ENCODE measurements around the gene WWOX. TPM values are rescaled to one million over a fixed set of nuclear protein-coding genes. Genes with fewer than 3 reads are reported as not detected.

WWOX gene
- total RNA-seq, 1 donor from 2014 or later: 28.2 TPM

DNA sequence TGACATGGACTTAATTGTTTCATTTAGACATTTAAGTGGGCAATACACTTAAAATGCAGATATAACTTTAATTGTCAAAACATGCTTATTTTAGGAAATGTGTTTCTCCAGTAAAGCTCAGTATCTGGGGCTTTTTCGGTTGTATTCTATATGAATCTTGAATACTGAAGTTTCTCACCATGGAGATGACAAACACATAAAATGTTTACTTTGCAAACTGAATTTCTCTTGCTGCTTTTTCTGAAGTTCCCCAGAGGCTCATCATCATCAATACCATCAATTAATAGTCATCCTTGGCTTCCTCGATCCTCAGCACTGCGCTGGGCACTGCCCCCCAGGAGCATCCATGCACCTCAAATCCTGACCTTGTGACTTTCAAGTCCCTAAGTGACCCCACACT lies 227.3 kb downstream of the WWOX start:
- Mint-ChIP-seq H3K4me1 (ENCODE audit: unreplicated experiment) (peaks cover 41% of the 10 kb centered on the region), H3K27ac (no peak overlapping the region), H3K9me3 (no peaks in the 10 kb centered on the region)

DNA sequence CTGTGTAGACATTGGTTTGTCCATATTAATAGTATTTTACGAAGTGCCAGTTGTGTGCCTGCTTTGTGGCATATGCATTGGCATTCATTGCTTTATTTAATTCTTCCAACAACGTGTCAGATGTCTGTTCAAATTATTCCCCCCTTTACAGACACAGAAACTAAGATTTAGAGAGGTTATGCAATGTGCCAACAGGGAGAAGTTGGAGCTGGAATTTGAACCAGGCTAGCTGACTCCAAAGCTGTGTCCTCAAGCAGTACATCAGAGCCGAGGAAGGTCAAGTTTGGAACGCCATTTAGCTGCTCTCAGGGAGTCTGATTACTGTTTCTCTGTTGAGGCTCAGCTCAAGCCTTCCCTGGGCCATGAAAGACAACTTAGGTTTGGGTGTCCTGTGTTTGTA lies 232.3 kb downstream of the WWOX start:
- H3K9me3 Mint-ChIP-seq: no peaks in the 10 kb centered on the region
- no peak for DNase-seq (ENCODE audit: extremely low spot score, unreplicated experiment)
- H3K27me3 Mint-ChIP-seq: peaks cover 25% of the 10 kb centered on the region
- TF ChIP-seq, protein P1, sequence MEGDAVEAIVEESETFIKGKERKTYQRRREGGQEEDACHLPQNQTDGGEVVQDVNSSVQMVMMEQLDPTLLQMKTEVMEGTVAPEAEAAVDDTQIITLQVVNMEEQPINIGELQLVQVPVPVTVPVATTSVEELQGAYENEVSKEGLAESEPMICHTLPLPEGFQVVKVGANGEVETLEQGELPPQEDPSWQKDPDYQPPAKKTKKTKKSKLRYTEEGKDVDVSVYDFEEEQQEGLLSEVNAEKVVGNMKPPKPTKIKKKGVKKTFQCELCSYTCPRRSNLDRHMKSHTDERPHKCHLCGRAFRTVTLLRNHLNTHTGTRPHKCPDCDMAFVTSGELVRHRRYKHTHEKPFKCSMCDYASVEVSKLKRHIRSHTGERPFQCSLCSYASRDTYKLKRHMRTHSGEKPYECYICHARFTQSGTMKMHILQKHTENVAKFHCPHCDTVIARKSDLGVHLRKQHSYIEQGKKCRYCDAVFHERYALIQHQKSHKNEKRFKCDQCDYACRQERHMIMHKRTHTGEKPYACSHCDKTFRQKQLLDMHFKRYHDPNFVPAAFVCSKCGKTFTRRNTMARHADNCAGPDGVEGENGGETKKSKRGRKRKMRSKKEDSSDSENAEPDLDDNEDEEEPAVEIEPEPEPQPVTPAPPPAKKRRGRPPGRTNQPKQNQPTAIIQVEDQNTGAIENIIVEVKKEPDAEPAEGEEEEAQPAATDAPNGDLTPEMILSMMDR (conservative IDR thresholded peaks at IDR 0.05): no peak
- H3K27ac Mint-ChIP-seq: no peak overlapping the region
- no peaks in the 10 kb centered on the region for H3K36me3 Mint-ChIP-seq
- peaks cover 9% of the 10 kb centered on the region for H3K4me1 Mint-ChIP-seq (ENCODE audit: unreplicated experiment)
- no peak overlapping the region for H3K4me3 Mint-ChIP-seq

More for the DNA sequence above, 227.3 kb downstream of the WWOX start:
- TF ChIP-seq, protein P1 (conservative IDR thresholded peaks at IDR 0.05): no peak
- H3K27me3 Mint-ChIP-seq: peaks cover 41% of the 10 kb centered on the region
- H3K36me3 Mint-ChIP-seq: no peaks in the 10 kb centered on the region
- no peak overlapping the region for H3K4me3 Mint-ChIP-seq
- DNase-seq (ENCODE audit: extremely low spot score, unreplicated experiment): no peak

- H3K27ac Mint-ChIP-seq: no peak overlapping the region
- no peak overlapping the region for H3K4me3 Mint-ChIP-seq
- no peak for DNase-seq (ENCODE audit: extremely low spot score, unreplicated experiment)
- H3K36me3 Mint-ChIP-seq: no peaks in the 10 kb centered on the region
- H3K27me3 Mint-ChIP-seq: peaks cover 12% of the 10 kb centered on the region
- H3K9me3 Mint-ChIP-seq: no peaks in the 10 kb centered on the region
- H3K4me1 Mint-ChIP-seq (ENCODE audit: unreplicated experiment): peaks cover 6% of the 10 kb centered on the region
- TF ChIP-seq, protein P1 (conservative IDR thresholded peaks at IDR 0.05): no peak
These were observed 234.4 kb downstream of the WWOX start for GRCh38 chr16:78333808-78334207.

- H3K36me3 Mint-ChIP-seq: peaks cover 10% of the 10 kb centered on the region
- H3K4me1 Mint-ChIP-seq (ENCODE audit: unreplicated experiment): no peaks in the 10 kb centered on the region
- H3K27me3 Mint-ChIP-seq: no peaks in the 10 kb centered on the region
- no peak overlapping the region for H3K27ac Mint-ChIP-seq
- DNase-seq (ENCODE audit: extremely low spot score, unreplicated experiment): no peak
- no peak overlapping the region for H3K4me3 Mint-ChIP-seq
- TF ChIP-seq, protein P1 (conservative IDR thresholded peaks at IDR 0.05): no peak
- peaks cover 13% of the 10 kb centered on the region for H3K9me3 Mint-ChIP-seq
These were observed 241.1 kb downstream of the WWOX start for GRCh38 chr16:78340590-78340989.

DNA sequence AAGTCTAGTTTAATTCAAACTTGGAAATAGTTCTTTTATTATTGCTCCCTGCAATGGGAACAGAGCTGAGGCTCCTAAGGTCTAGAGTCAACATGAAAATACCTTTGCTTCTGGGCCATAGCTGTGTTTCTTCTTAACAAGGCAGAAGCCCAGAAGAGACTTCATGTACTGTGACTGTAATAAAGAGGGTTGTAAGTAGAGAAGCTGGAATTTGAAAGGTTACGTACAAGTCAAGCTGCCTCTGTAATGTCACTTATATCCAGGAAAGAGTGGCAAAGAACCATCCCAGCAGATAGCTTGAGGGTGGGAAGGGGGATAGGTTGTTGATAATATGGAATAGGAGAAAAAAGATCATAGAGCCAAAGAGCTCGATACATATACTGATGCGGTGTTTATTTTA lies 248.6 kb downstream of the WWOX start:
- Mint-ChIP-seq H3K4me3 (no peak overlapping the region), H3K9me3 (no peaks in the 10 kb centered on the region), H3K27me3 (no peaks in the 10 kb centered on the region), H3K4me1 (ENCODE audit: unreplicated experiment) (no peaks in the 10 kb centered on the region), H3K36me3 (no peaks in the 10 kb centered on the region), H3K27ac (no peak overlapping the region)
- TF ChIP-seq, protein P1 (conservative IDR thresholded peaks at IDR 0.05): no peak
- DNase-seq (ENCODE audit: extremely low spot score, unreplicated experiment): no peak

- Mint-ChIP-seq H3K9me3 (no peaks in the 10 kb centered on the region), H3K27ac (no peak overlapping the region), H3K4me1 (ENCODE audit: unreplicated experiment) (no peaks in the 10 kb centered on the region), H3K36me3 (no peaks in the 10 kb centered on the region), H3K4me3 (no peak overlapping the region), H3K27me3 (no peaks in the 10 kb centered on the region)
- TF ChIP-seq, protein P1 (conservative IDR thresholded peaks at IDR 0.05): no peak
- DNase-seq (ENCODE audit: extremely low spot score, unreplicated experiment): no peak
These were observed 249.4 kb downstream of the WWOX start for GRCh38 chr16:78348886-78349285.
